H1 (cell line): ENCODE measurements around the gene ITPR1. TPM values are rescaled to one million over a fixed set of nuclear protein-coding genes. Genes with fewer than 3 reads are reported as not detected.

ENCODE experiments used
- FOSL1 ChIP-seq: IDR thresholded peaks from 2 replicates; pipeline ENCODE4 v1.6.1; 2011; ENCODE audit warnings: mild to moderate bottlenecking, low read depth, low read length, moderate library complexity; ENCODE audit not compliant: insufficient read depth
- polyA plus RNA-seq, 7 experiments: library from polyadenylated mRNA; depleted of rRNA in 3 of 7; stranded (reverse) in 5 of 7; unstranded in 2 of 7; fragments of >200 nt in 5 of 7; fragments of 200-250 nt in 2 of 7; gene quantifications; 1 replicate in 5 of 7; 2 replicates in 1 of 7; 4 replicates in 1 of 7; pipeline versions ENCODE4 v1.2.1 to v1.2.3, GENCODE V29; 2011 to 2013; ENCODE audit warnings: missing spikeins in 2 of 7, mixed read lengths in 2 of 7
- total RNA-seq: library from RNA; stranded (reverse); fragmentation: NEBNext Ultra II Directional; extraction: Animal tissue kit (Norgen Biotek cat#: 25700); gene quantifications from 2 replicates; pipeline ENCODE4 v1.2.1, GENCODE V29; 2021

ITPR1 gene
- total and polyA plus RNA-seq, 2 of the 8 experiments (the other 6 are each of a cell fraction or from before 2014, with no cell fraction given), result 2.5 to 16.3 TPM

- TF ChIP-seq FOSL1, result no peak
Measured at GRCh38 chr3:4614070-4614469, 120.9 kb downstream of the ITPR1 start (continued).
